ENCODE results near the gene FYCO1. TPM values are rescaled to one million over a fixed set of nuclear protein-coding genes. Genes with fewer than 3 reads are reported as not detected.

FYCO1 gene
- polyA plus RNA-seq, 3 donors = 0.59 to 5.0 (median 1.3) TPM

GRCh38 chr3:45939341-45939771 is 56.3 kb downstream of the FYCO1 start:
- Mint-ChIP-seq H3K27ac (peak overlapping the region in 1 of 7 donors; percentile 11), H3K4me3 (no peak overlapping the region), H3K4me1 (peaks cover 4% of the 10 kb centered on the region), H3K9me3 (no peaks in the 10 kb centered on the region), H3K36me3 (peaks cover 63 to 66% of the 10 kb centered on the region in 2 donors), H3K27me3 (ENCODE audit: low read depth in 3 of 3) (no peaks in the 10 kb centered on the region)
- Histone ChIP-seq H2AFZ (ENCODE audit: insufficient read depth, low read depth, low read length, poor library complexity, severe bottlenecking) (no peak overlapping the region), H3K4me2 (replicated peaks; ENCODE audit: extremely low read depth, low read length, poor library complexity, severe bottlenecking) (no peak overlapping the region), H3K27ac (ENCODE audit: low read depth in 1 of 2, low read length in 2 of 2) (no peak overlapping the region), H3K4me1 (ENCODE audit: control insufficient read depth in 1 of 2, insufficient read depth in 2 of 2, low read length in 2 of 2) (peaks cover 0 to 2% of the 10 kb centered on the region in 2 donors), H3K9me3 (replicated peaks in 1 of 2; ENCODE audit: control insufficient read depth in 1 of 2, insufficient read depth in 1 of 2, low read length in 2 of 2) (no peaks in the 10 kb centered on the region), H3K9ac (ENCODE audit: insufficient read depth, low read length, poor library complexity, severe bottlenecking) (no peak overlapping the region), H3K4me3 (replicated peaks in 1 of 3; ENCODE audit: low read depth in 2 of 3, low read length in 3 of 3) (no peak overlapping the region), H3K79me2 (ENCODE audit: insufficient read depth, low read length) (no peaks in the 10 kb centered on the region), H3K36me3 (replicated peaks in 1 of 2; ENCODE audit: control insufficient read depth in 1 of 2, insufficient read depth in 2 of 2, low read length in 2 of 2) (peaks cover 34 to 65% of the 10 kb centered on the region in 2 donors), H3K27me3 (ENCODE audit: control insufficient read depth in 2 of 2, insufficient read depth in 2 of 2, low read length in 2 of 2) (no peaks in the 10 kb centered on the region), H4K20me1 (ENCODE audit: insufficient read depth, low read length) (peaks cover 3% of the 10 kb centered on the region)
- no peak for TF ChIP-seq CTCF (IDR thresholded peaks at IDR 0.05)
- DNase-seq = peak in 2 of 3 donors; percentile 1 to 56
- intact Hi-C loops (cut with micrococcal nuclease) = loop anchor here (2.0 to 10.0 kb wide), 5 partner anchors 137 to 505 kb away; no protein-coding TSS in a partner anchor
- 70% methylated on average over 2 of the region's 5 CpGs for WGBS (ENCODE audit: insufficient coverage)

GRCh38 chr3:45938864-45939263 is 56.8 kb downstream of the FYCO1 start:
- Histone ChIP-seq H4K20me1 (ENCODE audit: insufficient read depth, low read length) (peaks cover 3% of the 10 kb centered on the region), H3K36me3 (replicated peaks in 1 of 2; ENCODE audit: control insufficient read depth in 1 of 2, insufficient read depth in 2 of 2, low read length in 2 of 2) (peaks cover 38 to 69% of the 10 kb centered on the region in 2 donors), H2AFZ (ENCODE audit: insufficient read depth, low read depth, low read length, poor library complexity, severe bottlenecking) (no peak overlapping the region), H3K4me1 (ENCODE audit: control insufficient read depth in 1 of 2, insufficient read depth in 2 of 2, low read length in 2 of 2) (peaks cover 0 to 2% of the 10 kb centered on the region in 2 donors), H3K4me3 (replicated peaks in 1 of 3; ENCODE audit: low read depth in 2 of 3, low read length in 3 of 3) (no peak overlapping the region), H3K79me2 (ENCODE audit: insufficient read depth, low read length) (no peaks in the 10 kb centered on the region), H3K4me2 (replicated peaks; ENCODE audit: extremely low read depth, low read length, poor library complexity, severe bottlenecking) (no peak overlapping the region), H3K27me3 (ENCODE audit: control insufficient read depth in 2 of 2, insufficient read depth in 2 of 2, low read length in 2 of 2) (no peaks in the 10 kb centered on the region), H3K9me3 (replicated peaks in 1 of 2; ENCODE audit: control insufficient read depth in 1 of 2, insufficient read depth in 1 of 2, low read length in 2 of 2) (no peaks in the 10 kb centered on the region), H3K27ac (ENCODE audit: low read depth in 1 of 2, low read length in 2 of 2) (no peak overlapping the region), H3K9ac (ENCODE audit: insufficient read depth, low read length, poor library complexity, severe bottlenecking) (no peak overlapping the region)
- intact Hi-C loops (cut with micrococcal nuclease) = loop anchor here (2.0 to 10.0 kb wide), 5 partner anchors 138 to 506 kb away; no protein-coding TSS in a partner anchor
- Mint-ChIP-seq H3K4me1 (peaks cover 4% of the 10 kb centered on the region), H3K36me3 (peaks cover 67 to 71% of the 10 kb centered on the region in 2 donors), H3K27me3 (ENCODE audit: low read depth in 3 of 3) (no peaks in the 10 kb centered on the region), H3K27ac (no peak overlapping the region), H3K4me3 (no peak overlapping the region), H3K9me3 (no peaks in the 10 kb centered on the region)
- DNase-seq = peak; percentile 77 to 85 (median 85)
- 0% methylated on average over 2 of the region's 4 CpGs for WGBS (ENCODE audit: insufficient coverage)
- peak; percentile 88 for TF ChIP-seq CTCF (IDR thresholded peaks at IDR 0.05)
